Astrocyte (in vitro differentiated cells and primary cell): ENCODE data around the gene MAN1B1.

ENCODE experiments used
- EZH2 ChIP-seq: IDR thresholded peaks from 2 replicates; pipeline ENCODE4 v1.6.1; 2012; ENCODE audit warnings: mild to moderate bottlenecking, low read length, inconsistent platforms; ENCODE audit not compliant: insufficient read depth
- TF ChIP-seq, protein P1 (sequence below): IDR thresholded peaks from 2 replicates; pipeline ENCODE4 v1.5.1; 2011; ENCODE audit warnings: low read depth, mild to moderate bottlenecking, inconsistent platforms, low read length, moderate library complexity; ENCODE audit not compliant: insufficient read depth

DNA sequence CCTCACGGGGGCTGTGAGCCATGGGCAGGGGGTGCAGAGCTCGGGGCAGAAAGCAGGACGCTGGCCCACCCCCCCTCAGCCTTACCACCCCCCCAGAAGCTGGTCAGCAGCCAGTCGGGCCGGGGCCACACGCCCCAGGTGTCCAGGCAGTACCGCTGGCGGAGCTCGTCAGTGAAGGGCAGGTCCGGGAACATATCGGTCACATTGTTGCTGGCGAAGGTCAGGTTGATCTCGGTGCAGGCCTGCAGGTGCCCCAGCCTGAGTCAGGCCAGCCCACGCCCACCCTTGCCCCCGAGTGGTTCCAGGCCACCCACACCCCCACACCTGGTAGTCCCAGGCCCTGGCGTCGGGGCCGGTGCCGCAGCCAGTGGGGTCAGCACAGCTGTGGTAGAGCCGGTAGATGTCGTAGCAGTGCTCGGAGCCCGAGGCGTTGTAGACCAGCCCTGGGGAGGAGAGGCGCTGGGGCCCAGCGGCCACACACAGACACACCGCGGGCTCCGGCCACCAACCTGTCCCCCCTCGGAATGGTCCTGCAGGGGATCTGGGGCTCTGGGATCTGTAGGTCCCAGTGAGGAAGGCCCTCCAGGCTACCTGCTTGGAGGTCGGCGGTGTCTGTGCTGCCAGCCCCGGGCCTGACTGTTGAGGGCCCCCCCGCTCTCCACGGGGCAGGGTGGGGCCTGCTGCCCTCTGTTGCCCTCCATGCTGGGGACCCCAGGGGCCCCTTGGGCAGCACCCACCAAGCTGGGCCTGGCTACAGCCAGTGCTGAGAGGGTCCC, 25.2 kb downstream of the MAN1B1 start:
- TF ChIP-seq, protein P1, sequence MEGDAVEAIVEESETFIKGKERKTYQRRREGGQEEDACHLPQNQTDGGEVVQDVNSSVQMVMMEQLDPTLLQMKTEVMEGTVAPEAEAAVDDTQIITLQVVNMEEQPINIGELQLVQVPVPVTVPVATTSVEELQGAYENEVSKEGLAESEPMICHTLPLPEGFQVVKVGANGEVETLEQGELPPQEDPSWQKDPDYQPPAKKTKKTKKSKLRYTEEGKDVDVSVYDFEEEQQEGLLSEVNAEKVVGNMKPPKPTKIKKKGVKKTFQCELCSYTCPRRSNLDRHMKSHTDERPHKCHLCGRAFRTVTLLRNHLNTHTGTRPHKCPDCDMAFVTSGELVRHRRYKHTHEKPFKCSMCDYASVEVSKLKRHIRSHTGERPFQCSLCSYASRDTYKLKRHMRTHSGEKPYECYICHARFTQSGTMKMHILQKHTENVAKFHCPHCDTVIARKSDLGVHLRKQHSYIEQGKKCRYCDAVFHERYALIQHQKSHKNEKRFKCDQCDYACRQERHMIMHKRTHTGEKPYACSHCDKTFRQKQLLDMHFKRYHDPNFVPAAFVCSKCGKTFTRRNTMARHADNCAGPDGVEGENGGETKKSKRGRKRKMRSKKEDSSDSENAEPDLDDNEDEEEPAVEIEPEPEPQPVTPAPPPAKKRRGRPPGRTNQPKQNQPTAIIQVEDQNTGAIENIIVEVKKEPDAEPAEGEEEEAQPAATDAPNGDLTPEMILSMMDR, result no peak
- no peak for TF ChIP-seq EZH2
